Fibroblast of lung (primary cell): ENCODE results near the gene CLSTN2.

Experiments used
- EZH2 ChIP-seq: IDR thresholded peaks from 2 replicates; pipeline ENCODE4 v1.5.1; 2012; ENCODE audit warnings: low read length, control low read depth, mild to moderate bottlenecking; ENCODE audit errors: missing control alignments
- TF ChIP-seq, protein P1 (sequence below), 2 donors: IDR thresholded peaks in 1 of 2; conservative IDR thresholded peaks in 1 of 2; 1 replicate in 1 of 2; 2 replicates in 1 of 2; pipeline ENCODE4 v1.5.1; 2011 to 2012; ENCODE audit warnings: low read length in 2 of 2, control low read depth in 1 of 2, inconsistent platforms in 1 of 2, low read depth in 1 of 2, mild to moderate bottlenecking in 1 of 2

DNA sequence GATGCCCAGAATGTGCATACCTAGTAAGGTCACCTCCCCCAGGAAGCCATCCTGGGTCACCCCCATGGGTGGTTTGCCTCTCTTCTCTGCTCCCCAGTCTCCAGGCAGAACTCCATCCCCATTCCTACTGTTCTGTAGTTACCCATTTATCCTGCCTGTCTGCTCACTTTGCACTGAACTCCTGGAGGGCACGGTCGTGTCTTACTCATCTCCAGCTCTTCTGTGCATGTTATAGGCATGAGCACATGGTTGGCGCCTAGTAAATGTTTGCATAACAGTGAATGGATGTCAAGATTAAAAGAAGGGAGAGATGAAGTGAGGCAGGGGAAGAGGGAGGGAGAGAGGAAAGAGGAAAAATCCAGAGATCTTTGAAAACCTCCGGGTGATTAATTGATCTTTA, 534.5 kb downstream of the CLSTN2 start:
- TF ChIP-seq, protein P1, sequence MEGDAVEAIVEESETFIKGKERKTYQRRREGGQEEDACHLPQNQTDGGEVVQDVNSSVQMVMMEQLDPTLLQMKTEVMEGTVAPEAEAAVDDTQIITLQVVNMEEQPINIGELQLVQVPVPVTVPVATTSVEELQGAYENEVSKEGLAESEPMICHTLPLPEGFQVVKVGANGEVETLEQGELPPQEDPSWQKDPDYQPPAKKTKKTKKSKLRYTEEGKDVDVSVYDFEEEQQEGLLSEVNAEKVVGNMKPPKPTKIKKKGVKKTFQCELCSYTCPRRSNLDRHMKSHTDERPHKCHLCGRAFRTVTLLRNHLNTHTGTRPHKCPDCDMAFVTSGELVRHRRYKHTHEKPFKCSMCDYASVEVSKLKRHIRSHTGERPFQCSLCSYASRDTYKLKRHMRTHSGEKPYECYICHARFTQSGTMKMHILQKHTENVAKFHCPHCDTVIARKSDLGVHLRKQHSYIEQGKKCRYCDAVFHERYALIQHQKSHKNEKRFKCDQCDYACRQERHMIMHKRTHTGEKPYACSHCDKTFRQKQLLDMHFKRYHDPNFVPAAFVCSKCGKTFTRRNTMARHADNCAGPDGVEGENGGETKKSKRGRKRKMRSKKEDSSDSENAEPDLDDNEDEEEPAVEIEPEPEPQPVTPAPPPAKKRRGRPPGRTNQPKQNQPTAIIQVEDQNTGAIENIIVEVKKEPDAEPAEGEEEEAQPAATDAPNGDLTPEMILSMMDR (conservative IDR thresholded peaks at IDR 0.05 in 1 of 2, IDR thresholded peaks at IDR 0.05 in 1 of 2; ENCODE audit: low read depth in 1 of 2, low read length in 2 of 2) = no peak
- TF ChIP-seq EZH2 = no peak
